ENCODE measurements around the gene FAM174C.
A peak's percentile ranks its signal among the peaks of the same experiment; 100 is the strongest.
"Not testable (repeated sequence)": the region's sequence is repeated elsewhere in the genome, so short reads cannot be mapped to it uniquely, and the experiment has no call there.

The FAM174C gene

DNA sequence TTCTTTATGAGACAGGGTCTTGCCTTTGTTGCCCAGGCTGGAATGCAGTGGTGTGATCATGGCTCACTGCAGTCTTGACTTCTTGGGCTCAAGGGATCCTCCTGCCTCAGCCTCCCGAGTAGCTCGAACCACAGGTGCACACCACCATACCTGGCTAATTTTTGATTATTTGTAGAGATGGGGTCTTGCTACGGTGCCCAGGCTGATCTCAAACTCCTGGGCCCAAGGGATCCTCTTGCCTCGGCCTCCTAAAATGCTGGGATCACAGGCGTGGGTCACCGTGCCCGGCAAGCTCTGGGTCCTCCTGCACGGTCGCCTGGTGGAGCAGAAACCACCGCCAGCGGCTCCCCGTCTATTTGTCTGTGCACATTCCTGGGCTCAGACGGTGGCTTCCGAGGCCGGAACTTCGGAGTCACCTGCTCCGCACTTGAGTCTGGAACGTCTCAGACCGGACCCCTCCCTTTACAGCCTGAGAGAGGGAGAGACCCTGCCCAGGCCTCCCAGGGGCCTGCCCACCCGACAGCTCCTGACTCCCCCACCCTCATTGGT is 32.5 kb downstream of the FAM174C start:
- DNase-seq, result no peak

DNA sequence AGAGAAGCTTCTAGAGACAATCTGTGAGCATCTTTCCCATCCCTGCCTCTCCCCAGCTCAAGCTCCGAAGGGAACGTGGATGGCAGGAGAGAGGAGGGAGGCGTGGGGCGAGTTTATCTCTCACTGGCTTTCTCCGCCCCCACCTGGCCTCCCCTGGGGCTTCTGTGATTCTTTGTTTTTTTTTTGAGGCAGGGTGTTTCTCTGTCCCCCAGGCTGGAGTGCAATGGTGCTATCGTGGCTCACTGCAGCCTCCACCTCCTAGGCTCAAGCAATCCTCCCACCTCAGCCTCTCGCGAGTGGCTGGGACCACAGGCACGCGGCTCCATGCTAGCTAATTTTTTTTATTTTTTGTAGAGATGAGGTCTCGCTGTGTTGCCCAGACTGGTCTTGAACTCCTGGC is 33.4 kb downstream of the FAM174C start:
- no peak for DNase-seq

DNA sequence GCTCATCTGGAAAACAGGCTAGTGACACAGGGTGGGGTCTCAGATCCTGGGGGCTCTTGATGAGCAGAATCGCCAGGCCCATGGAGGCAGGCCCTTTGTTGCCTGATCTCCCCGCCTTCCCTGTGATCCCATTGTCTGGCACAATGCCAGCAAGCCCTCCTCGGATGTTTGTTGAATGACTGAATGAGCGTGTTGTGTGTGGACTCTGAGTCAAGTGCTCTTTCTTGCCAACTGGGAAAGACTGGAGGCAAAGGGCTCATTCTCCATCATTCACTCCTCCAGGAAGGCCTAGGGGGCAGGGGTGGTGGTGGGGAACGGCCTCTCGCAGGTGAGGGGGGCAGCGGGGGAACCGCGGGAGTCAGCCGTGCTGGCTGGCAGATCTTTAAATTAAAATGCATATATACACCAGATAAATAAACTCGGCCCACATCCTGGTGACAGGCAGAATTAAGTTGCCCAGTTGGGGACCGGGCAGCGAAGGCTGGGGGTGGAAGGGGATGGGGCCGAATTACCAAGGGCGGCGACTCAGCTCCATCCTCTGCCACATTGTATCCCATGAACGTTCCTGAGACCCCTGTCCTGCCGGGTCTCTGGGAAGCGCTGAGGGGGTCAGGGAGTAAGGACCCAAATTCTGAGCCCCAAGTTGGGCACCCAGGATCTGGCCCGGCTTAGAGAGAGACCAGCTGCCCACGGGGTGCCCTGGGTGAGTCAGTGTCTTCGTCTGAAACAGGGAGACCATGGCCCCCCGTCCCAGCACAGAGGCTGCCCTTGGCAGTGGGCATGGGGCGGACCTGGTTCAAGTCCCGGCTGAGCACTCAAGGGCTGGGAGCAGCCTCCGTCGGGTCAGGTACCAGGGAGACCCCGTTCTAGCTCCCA is 34.9 kb downstream of the FAM174C start:
- DNase-seq, result no peak

DNA sequence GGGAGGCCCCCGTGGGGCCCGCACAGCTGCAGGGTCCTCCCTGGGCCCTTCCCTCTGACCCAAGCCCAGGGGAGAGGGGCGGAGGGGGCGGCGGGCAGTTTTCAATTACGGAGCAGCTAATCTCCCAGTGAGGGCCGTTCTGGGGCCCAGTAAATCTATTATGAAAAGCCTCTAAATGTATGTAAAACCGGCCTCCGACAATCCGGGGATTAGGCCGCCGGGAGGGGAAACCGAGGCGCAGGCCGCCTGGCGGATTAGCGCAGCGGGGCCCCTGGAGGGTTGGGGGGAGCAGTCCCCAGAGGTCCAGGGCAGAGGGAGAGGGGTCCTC is 35.5 kb downstream of the FAM174C start:
- DNase-seq, result no peak

DNA sequence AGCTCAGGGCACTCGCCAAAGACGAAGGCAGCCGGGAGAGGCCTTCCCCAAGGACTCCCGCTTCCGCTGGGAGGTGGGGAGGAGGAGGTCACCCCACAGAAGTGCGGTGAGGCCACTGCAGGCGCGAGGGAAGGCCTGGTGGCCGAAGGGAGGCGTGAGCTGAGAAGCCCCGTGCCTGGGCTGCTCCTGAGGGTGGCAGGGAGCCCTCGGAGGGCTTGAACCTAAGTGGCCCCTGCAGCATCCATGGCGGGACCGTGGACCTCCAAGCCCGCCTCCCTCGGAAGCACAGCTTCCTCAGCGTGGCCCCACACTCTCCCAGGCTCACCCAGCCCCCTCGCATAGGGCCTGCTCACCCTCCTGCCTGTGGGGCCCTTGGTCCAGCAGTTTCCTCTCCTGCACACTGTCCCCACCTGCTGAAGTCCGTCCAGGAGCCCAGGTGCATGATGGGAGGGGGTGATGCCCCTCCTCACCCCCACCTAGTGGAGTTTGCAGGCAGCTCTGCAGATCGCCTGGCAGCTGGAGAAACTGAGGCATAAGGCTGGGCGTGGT is 36.3 kb downstream of the FAM174C start:
- DNase-seq, result no peak

DNA sequence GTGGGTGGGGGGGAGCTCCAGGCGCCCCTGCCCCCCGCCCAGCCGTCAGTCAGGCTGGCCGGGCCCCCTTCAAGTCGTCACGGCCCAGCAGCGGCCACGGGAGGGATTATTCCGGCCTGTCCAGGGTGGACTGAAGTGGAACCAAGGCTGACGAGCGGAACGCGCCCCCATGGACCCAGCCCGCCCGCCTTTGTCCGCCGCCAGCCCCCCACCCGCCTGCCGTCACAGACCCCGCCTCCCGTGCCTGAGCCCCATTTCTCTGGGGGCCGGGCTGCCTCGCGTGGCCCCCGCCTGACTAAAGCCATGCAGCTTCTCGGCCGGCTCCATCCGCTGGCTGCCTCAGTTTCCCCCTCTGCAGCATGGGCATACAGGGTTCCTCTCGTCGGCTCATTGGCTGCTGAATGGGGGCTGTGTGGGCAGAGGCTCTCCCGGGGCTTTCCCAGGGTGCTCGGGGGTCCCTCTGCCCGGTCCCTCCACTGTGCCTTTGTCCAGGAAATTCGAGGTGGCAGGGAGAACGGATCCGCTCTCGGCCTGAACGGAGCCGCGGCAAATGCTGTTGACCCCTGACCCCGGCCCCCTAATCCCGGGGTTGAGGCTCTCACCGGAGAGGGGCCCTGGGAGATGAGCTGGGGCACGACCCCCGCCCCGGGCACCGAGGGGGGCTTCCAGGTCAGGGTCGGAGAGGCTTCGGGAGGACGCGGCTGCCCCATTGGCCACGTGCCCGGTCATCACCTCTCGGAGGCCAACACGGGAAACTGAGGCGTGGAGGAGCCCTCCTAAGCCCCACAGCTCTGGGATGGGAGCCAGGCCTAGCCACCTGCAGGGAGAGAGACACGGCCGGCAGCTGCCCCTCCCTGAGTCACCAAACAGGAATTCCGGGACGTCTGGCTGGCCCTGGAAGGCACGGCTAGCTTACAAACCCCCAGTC is 37.7 kb downstream of the FAM174C start:
- DNase-seq, result no peak

DNA sequence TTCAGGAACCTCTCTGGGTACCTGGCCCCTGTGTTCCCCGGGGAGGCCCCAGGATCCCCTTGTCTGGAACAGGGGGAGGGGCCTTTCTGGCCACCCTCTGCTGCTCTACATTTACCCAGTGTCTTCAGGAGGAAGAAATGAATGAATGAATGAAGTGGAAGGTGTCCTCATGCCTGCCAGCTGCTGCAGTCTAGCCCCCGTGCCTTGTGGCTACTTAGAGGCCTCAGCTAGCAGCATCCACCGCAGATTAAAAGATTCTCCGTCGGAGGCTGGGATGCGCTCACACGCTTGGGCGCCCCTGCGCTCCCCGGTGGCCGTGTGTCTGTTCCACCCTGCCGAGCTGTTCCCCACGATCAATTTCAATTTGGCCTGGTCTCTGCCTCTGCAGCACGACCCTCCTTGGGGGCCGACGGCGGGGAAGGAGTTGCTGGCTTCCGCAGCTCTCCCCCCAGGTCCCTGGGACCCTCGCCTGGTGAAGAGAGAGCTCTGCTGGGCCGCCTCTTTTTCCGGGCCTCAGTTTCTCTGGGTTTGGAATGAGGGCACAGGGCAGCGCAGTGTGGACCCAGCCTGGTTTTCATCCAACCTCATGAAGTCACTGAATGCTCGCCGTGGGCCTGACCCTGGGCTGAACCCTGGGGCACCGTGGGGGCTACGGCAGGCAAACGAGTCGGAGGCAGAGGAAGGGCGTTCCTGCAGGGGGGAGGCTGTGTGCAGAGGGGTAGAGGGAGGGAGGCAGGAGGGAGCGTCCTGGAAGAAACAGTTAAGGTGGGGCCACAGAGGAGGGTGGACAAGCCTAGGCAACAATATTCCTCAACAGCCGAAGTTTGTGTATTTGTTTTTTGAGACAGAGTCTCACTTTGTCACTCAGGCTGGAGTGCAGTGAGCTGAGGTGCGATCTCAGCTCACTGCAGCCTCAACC is 38.6 kb downstream of the FAM174C start:
- DNase-seq, result no peak

DNA sequence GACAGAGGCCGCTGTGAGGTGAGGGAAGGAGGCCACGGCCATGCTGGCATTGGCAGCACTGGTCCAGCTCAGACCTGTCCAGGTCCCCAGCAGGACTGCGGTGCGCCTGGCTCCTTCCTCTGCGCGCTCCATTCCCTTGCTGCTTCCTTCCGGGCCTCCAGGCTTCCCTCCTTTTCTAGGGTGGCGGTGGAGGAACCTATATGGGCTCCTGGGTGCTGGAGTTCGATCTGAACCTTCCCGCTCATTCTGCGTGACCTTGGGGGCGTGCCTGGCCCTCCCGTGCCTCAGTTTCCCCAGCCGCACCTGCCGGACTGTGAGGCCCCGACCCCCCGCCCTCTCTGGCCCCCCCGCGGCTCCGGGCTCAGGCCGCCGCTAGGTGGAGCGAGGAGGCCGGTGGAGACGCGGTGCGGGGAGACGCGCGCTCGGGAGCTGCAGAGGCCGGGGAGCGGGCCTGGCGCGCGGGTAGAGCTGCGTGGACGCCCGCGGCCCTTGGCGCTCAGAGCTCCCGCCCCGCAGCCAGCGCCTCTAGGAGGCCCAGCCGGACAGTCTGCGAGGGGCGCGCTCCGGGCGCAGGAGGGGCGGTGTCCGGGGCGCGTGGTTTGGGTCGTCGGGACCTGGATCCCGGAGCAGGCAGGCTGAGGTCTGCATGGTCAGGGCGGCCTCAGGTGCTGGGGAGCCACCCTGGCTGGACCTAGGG is 40.3 kb downstream of the FAM174C start:
- no peak for DNase-seq

DNA sequence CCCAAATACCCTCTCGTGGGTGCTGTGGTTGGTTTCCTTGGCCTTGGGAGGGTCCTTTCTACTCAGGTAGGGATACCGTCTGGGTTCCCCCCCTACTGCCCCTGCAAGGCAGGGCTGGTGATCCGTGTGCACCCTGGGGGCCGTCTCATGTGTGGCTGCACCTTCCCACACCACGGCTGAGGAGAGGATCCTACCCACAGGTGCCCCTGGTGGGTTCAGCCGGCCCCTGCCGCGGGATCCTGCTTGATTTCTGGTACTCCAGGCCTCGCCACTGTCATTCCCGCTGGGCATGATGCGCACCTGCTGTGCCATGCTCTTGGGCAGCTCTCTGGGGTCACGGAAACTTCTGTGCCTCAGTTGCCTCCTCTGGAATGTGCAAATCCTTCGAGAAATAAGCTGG is 41.1 kb downstream of the FAM174C start:
- DNase-seq, result no peak

DNA sequence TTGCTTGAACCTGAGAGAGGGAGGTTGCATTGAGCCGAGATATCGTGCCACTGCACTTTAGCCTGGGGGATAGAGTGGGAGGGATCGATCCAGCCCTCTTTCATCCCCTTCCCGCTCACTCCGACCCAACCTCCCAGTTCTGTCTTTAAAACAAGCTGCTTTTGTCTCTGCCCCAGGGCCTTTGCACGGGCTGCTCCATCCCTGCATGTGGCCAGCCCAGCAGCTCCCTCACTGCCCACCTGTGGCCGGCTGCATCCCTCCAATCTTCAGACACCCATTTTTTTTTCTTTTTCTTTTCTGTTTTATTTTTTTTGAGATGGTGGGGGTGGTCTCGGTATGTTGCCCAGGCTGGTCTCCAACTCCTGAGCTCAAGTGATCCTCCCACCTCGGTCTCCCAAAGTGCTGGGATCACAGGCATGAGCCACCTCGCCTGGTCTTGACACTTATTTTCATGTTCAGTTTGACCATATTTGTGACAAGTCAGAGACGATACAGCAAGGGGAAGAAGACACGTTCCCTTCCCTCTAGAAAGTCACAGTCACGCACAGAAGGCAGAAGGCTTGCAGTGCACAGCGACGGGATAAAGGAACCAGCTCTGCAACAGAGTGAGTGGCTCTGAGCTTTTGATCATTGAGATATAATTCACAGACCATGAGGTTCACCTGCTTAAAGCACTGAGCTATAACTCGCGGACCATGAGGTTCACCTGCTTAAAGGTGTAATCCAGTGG is 42.1 kb downstream of the FAM174C start:
- no peak for DNase-seq

DNA sequence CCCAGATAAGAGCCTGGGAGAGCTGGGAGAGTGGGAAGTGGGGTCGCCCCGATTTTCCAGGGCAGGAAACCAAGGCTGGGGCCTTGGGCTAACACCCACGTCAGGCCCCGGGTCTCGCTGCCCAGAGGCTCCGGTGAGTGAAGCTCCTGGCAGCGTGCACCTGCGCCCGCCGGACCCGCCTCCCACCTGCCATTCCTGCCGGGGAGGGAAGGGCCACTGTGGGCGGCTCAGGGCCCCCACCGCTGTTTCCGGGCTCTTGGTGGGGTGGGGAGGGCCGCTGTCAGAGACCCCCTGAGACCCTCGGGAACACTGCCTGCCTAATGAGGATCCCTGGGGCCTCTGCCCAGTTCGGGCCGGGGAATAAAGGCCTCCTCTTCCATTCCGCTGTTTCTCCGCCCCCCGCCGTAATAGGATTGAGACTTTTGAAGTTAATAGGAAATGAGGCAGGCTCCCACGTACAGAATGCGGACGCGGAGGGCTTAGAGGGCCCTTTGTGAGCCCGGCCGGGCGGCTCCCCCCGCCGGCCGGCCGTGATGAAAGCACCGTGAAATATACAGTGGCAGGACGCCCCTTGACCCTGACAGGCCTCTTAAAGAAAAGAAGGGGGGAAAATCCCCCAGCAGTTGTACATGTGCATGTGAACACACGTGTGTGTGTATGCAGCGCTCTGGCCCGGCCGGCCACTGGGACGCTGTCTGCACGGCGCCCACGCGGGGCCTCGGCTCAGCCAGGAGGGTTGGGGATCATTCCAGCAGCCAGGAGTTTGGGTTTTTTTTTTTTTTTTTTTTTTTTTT is 43.5 kb downstream of the FAM174C start:
- no peak for DNase-seq

DNA sequence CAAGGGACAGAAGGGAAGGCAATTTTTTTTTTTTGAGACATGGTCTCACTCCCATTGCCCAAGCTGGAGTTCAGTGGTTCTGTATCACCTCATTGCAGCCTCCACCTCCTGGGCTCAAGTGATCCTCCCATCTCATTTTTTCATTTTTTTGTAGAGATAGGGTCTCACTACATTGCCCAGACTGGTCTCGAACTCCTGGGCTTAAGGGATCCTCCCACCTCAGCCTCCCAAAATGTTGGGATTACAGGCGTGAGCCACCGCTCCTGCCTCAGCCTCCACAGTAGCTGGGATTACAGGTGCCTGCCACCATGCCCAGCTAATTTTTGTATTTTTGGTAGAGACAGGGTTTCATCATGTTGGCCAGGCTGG is 44.9 kb downstream of the FAM174C start:
- not testable (repeated sequence) for DNase-seq

DNA sequence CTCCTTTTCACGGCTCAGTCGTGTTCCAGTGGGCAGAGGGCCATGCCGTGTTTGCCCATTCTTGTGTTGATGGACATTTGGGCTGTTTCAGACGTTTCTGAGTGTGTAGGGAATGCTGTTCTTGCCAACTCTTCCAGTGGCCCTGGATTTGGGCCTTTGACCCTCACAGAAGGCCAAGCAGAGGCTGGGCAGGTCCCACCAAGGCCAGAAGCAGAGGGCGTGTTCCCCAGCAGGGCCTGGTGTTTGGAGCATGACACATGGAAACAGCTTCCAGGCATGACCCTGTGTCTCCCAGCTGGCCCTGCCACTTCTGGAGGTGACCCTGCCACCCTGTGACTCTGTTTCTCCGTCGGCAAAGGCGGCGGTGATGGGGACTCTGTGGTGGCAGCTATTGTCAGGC is 46.2 kb downstream of the FAM174C start:
- no peak for DNase-seq

DNA sequence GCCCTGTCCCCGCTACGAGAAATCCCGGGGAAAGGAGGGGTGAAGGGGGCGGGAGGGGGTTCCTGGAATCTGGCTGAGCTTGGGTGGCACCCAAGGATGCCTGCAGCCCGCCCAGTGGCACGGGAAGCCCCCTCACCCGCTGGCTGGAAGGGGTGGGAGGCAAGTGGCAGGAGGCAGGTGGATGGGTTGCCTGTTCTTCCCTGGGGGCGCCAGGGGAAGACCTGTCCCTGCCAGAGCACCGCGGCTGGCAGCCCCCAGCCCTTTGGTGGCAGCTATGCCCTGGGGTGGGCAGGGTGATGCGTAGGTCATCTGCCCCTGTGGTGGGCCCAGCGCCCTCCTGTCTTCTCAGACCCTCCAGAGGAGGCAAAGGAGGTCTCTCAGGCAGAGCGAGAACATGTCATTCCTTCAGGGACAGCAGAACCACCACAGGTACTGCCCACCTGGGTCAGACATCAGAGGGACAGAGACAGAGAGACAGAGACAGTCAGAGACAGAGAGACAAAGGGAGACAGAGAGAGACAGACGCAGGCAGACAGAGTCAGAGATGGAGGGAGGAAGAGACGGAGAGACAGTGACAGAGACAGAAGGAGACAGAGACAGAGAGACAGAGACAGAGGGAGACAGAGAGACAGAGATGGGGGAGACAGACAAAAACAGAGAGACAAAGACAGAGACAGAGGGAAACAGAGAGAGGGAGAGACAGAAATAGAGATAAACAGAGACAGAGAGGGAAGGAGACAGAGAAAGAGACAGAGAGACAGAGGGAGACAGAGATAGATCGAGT is 47.1 kb downstream of the FAM174C start:
- DNase-seq, result no peak

DNA sequence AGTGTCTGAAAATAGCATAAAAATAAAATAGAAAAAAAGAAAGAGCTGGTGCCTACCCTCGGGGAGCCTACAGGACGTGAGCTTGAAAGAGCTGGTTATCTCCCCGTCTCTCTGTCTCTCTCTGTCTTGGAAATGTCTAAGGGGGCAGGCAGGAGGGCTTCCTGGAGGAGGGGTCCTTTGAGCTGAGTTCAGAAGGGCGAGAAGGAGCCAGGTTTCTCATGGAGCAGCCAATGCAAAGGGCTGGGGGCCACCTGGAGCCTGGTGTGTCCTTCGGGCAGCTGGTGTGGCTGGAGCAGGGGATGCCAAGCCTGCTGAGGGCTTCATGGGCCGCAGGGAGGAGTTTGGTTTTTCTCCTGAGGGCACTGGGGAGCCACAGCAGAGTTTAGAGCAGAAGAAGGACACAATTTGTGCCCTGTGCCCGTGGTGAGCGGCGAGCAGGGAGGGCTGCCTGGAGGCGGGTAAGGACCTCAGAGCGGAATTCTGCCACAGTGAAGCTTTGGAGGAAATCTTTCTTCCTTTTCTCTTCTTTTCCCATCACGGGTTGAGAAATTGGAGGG is 49.0 kb downstream of the FAM174C start:
- DNase-seq, result no peak

DNA sequence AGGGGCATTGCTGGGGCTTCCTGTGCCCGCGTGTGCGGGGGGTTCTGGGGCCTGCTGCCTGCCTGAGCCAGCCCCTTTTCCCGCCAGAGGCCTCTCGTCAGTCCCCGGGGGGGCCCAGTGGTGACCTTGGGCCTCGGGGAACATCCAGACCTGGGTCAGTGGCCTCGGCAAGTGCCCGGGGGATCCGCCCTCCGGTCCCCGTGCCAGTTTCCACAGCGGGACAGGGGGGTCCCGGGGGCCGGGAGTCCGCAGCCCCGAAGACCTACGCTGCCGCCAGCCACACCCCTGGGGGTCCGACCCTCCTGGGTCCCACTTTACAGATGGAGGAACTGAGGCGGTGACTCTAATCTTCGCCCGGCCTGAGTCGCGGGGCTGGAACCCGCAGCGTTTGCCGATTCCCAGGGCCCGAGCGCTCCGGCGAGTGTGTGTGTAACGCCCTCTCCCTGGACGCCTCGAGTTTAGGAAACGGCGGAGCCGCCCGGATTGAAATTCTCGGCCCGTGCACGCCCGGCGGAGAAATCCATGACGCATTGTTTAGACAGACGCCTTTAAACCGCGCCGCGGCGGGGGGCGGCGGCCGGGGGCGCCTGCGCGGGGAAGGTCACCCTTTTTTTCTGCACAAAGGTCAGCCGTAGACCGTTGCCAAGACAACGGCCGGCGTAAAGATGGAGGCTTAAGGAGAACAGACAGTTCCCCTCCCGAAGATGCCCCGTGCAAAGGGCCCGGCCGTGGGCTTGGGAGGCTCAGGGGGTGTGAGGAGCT is 49.7 kb downstream of the FAM174C start:
- peak; percentile 3 for DNase-seq

DNA sequence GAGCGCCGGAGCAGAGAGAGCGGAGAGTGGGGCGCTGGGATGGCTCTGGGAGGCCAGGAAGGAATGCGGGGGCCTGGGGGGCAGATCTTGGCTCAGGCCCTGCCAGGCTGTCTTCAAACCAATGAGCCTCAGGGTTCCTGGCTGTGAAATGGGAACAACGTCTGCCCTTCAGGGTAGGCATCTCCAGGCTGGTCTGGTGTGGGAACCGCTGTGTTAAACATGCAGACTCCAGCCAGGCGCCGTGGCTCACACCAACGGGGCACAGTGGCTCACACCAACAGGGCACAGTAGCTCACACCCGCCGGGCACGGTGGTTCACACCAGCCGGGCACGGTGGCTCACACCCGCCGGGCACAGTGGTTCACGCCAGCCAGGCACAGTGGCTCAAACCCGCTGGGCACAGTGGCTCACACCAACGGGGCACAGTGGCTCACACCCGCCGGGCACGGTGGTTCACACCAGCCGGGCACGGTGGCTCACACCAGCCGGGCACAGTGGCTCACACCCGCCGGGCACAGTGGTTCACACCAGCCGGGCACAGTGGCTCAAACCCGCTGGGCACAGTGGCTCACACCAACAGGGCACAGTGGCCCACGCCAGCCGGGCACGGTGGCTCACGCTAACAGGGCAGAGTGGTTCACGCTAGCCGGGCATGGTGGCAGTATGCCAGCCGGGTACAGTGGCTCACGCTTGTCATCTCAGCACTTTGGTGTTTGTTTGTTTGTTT is 50.4 kb downstream of the FAM174C start:
- DNase-seq, result no peak

DNA sequence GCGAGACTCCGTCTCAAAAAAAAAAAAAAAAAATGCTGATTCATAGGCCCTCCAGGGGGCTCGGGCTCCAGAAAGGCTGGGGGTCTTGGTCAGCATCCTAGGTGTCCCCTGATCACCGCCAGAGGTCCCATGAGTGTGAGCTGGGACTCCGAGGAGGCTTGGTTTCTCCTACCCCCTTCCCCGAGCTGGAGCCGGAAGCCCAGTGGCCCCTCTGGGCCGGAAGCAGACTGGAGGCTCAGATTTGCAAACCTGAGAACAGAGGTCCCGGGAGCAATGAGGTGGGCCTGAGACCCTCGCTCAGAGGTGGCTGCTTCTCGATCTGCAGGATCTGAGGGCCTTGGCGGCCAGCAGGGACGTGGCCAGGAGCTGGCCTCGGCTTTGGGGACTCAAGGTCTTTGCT is 51.8 kb downstream of the FAM174C start:
- DNase-seq, result no peak

All from NCI-H1694 (cell line).